Measurements from ENCODE around the gene SMARCC1.

Gene SMARCC1

GRCh38 chr3:47646362-47646761 lies 135.3 kb downstream of the SMARCC1 start:
- no peak overlapping the region for H3K27ac ChIP-seq

GRCh38 chr3:47645551-47645950 lies 136.1 kb downstream of the SMARCC1 start:
- no peak overlapping the region for H3K27ac ChIP-seq
- no peak for TF ChIP-seq ZFX (IDR thresholded peaks at IDR 0.05; ENCODE audit: borderline replicate concordance)
- TF ChIP-seq CTCF (IDR thresholded peaks at IDR 0.05), result no peak

More at GRCh38 chr3:47646362-47646761, 135.3 kb downstream of the SMARCC1 start:
- TF ChIP-seq ZFX (IDR thresholded peaks at IDR 0.05; ENCODE audit: borderline replicate concordance), result no peak
- TF ChIP-seq CTCF (IDR thresholded peaks at IDR 0.05), result no peak

GRCh38 chr3:47643092-47643491 lies 138.6 kb downstream of the SMARCC1 start:
- H3K27ac ChIP-seq, result no peak overlapping the region
- TF ChIP-seq CTCF (IDR thresholded peaks at IDR 0.05), result no peak

- no peak overlapping the region for H3K27ac ChIP-seq
- TF ChIP-seq ZFX (IDR thresholded peaks at IDR 0.05; ENCODE audit: borderline replicate concordance) (no peak), CTCF (IDR thresholded peaks at IDR 0.05) (no peak)
Measured at GRCh38 chr3:47641739-47642138, 140.0 kb downstream of the SMARCC1 start.

GRCh38 chr3:47636921-47637320 lies 144.8 kb downstream of the SMARCC1 start:
- no peak overlapping the region for H3K27ac ChIP-seq
- no peak for TF ChIP-seq CTCF (IDR thresholded peaks at IDR 0.05)
- TF ChIP-seq ZFX (IDR thresholded peaks at IDR 0.05; ENCODE audit: borderline replicate concordance), result no peak

- no peak overlapping the region for H3K27ac ChIP-seq
- TF ChIP-seq CTCF (IDR thresholded peaks at IDR 0.05), result no peak
- no peak for TF ChIP-seq ZFX (IDR thresholded peaks at IDR 0.05; ENCODE audit: borderline replicate concordance)
Measured at GRCh38 chr3:47636225-47636624, 145.5 kb downstream of the SMARCC1 start.

GRCh38 chr3:47635536-47635935 lies 146.2 kb downstream of the SMARCC1 start:
- TF ChIP-seq CTCF (IDR thresholded peaks at IDR 0.05) (no peak), ZFX (IDR thresholded peaks at IDR 0.05; ENCODE audit: borderline replicate concordance) (no peak)
- H3K27ac ChIP-seq, result no peak overlapping the region
